ENCODE results near the gene TEP1.

The TEP1 gene

GRCh38 chr14:20388159-20388558 lies 25.1 kb downstream of the TEP1 start:
- H3K4me3 ChIP-seq (ENCODE audit: control insufficient read depth, low read depth, low read length), result no peak overlapping the region
- no peak for TF ChIP-seq CTCF (IDR thresholded peaks at IDR 0.05; ENCODE audit: control insufficient read depth, insufficient read depth, low read depth, low read length, missing control alignments)
- DNase-seq (ENCODE audit: low read depth), result no peak

- H3K4me3 ChIP-seq (ENCODE audit: control insufficient read depth, low read depth, low read length), result no peak overlapping the region
- DNase-seq (ENCODE audit: low read depth), result no peak
- no peak for TF ChIP-seq CTCF (IDR thresholded peaks at IDR 0.05; ENCODE audit: control insufficient read depth, insufficient read depth, low read depth, low read length, missing control alignments)
These were observed 25.7 kb downstream of the TEP1 start for GRCh38 chr14:20387576-20387975.

GRCh38 chr14:20386276-20386855 lies 26.9 kb downstream of the TEP1 start:
- no peak for DNase-seq (ENCODE audit: low read depth)
- no peak for TF ChIP-seq CTCF (IDR thresholded peaks at IDR 0.05; ENCODE audit: control insufficient read depth, insufficient read depth, low read depth, low read length, missing control alignments)

GRCh38 chr14:20384886-20385285 lies 28.4 kb downstream of the TEP1 start:
- DNase-seq (ENCODE audit: low read depth), result no peak
- no peak overlapping the region for H3K4me3 ChIP-seq (ENCODE audit: control insufficient read depth, low read depth, low read length)
- TF ChIP-seq CTCF (IDR thresholded peaks at IDR 0.05; ENCODE audit: control insufficient read depth, insufficient read depth, low read depth, low read length, missing control alignments), result no peak

More at GRCh38 chr14:20386276-20386855, 26.9 kb downstream of the TEP1 start:
- no peak overlapping the region for H3K4me3 ChIP-seq (ENCODE audit: control insufficient read depth, low read depth, low read length)

- no peak for DNase-seq (ENCODE audit: low read depth)
- H3K4me3 ChIP-seq (ENCODE audit: control insufficient read depth, low read depth, low read length), result no peak overlapping the region
- no peak for TF ChIP-seq CTCF (IDR thresholded peaks at IDR 0.05; ENCODE audit: control insufficient read depth, insufficient read depth, low read depth, low read length, missing control alignments)
These were observed 29.0 kb downstream of the TEP1 start for GRCh38 chr14:20384321-20384720.

GRCh38 chr14:20383636-20384035 lies 29.7 kb downstream of the TEP1 start:
- no peak for TF ChIP-seq CTCF (IDR thresholded peaks at IDR 0.05; ENCODE audit: control insufficient read depth, insufficient read depth, low read depth, low read length, missing control alignments)
- no peak overlapping the region for H3K4me3 ChIP-seq (ENCODE audit: control insufficient read depth, low read depth, low read length)
- no peak for DNase-seq (ENCODE audit: low read depth)

- no peak for TF ChIP-seq CTCF (IDR thresholded peaks at IDR 0.05; ENCODE audit: control insufficient read depth, insufficient read depth, low read depth, low read length, missing control alignments)
- DNase-seq (ENCODE audit: low read depth), result no peak
- no peak overlapping the region for H3K4me3 ChIP-seq (ENCODE audit: control insufficient read depth, low read depth, low read length)
These were observed 30.3 kb downstream of the TEP1 start for GRCh38 chr14:20383032-20383431.

All from AG09309 (cell line).